Ovary (tissue), 9 donors: ENCODE results near the gene CPXM1. TPM values are rescaled to one million over a fixed set of nuclear protein-coding genes. Genes with fewer than 3 reads are reported as not detected.
A peak's percentile ranks its signal among the peaks of the same experiment; 100 is the strongest.

Source experiments
- DNase-seq, 5 donors: peaks; one replicate each; pipeline ENCODE4 v3.0.0-alpha.2; 2019 to 2020
- H3K27ac ChIP-seq, 2 donors: fragments of 200-600 bp; one replicate each; pipeline versions ENCODE4 v1.5.1 to v1.8.0; 2019 to 2022
- H3K27me3 ChIP-seq: fragments of 200-600 bp; one replicate; pipeline ENCODE4 v1.8.0; 2022
- H3K36me3 ChIP-seq: fragments of 200-600 bp; sonication (generic); one replicate; pipeline ENCODE4 v1.5.1; 2019
- H3K4me1 ChIP-seq: one replicate; pipeline ENCODE4 v1.8.1; 2013; ENCODE audit warnings: mild to moderate bottlenecking, moderate library complexity; ENCODE audit not compliant: insufficient read depth
- H3K4me3 ChIP-seq: fragments of 200-600 bp; sonication (generic); one replicate; pipeline ENCODE4 v1.5.1; 2017
- H3K9me3 ChIP-seq, 2 donors: fragments of 200-600 bp in 1 of 2; sonication (generic) in 1 of 2; one replicate each; pipeline versions ENCODE4 v1.5.1 to v1.8.1; 2013 to 2019; ENCODE audit warnings: mild to moderate bottlenecking in 1 of 2, moderate library complexity in 1 of 2
- EP300 ChIP-seq: sonication (generic); formaldehyde crosslinking; IDR thresholded peaks from one replicate; pipeline ENCODE4 v1.6.1; 2017; ENCODE audit warnings: antibody characterized with exemption
- POLR2A ChIP-seq: fragments of 450-650 bp; IDR thresholded peaks from one replicate; pipeline ENCODE4 v1.6.1; 2017; ENCODE audit warnings: antibody characterized with exemption, mild to moderate bottlenecking, moderate library complexity
- WGBS, 3 donors: extraction: QIAGEN DNeasy Blood & Tissue Kit in 1 of 3; methylation state at CpG; one replicate each; pipeline versions ENCODE4 v1.1.5 to v1.1.7; 2013 to 2017; 5-methylcytosine and 5-hydroxymethylcytosine counted together
- intact Hi-C, 4 donors: fragments of 100-400 bp; cut with DNase I; formaldehyde crosslinking; loops; one replicate each; pipeline versions ENCODE4 v1.11.0 to v1.15.1; 2022 to 2023
- polyA plus RNA-seq, 2 donors: library from polyadenylated mRNA; stranded (reverse); fragments of 200-250 nt in 1 of 2; fragments of 350-450 nt in 1 of 2; fragmentation: Illumina TruSeq in 1 of 2; extraction: RNeasy Lipid Tissue Mini Kit (QIAGEN cat#74804) in 1 of 2; gene quantifications; one replicate each; pipeline ENCODE4 v1.2.3, GENCODE V29; 2013 to 2014
- total RNA-seq, 7 donors: library from RNA; depleted of rRNA in 2 of 7; stranded (reverse); fragments of >200 nt in 2 of 7; fragmentation: NEBNext Ultra II Directional in 3 of 7; extraction: Animal tissue kit (Norgen Biotek cat#: 25700) in 3 of 7; gene quantifications; one replicate each; pipeline versions ENCODE4 v1.1.0 to v1.2.4, GENCODE V29; 2016 to 2023
- TF ChIP-seq, protein P1 (sequence below), 3 donors: fragments of 450-650 bp in 2 of 3; fragments of 200-600 bp in 1 of 3; IDR thresholded peaks; one replicate each; pipeline versions ENCODE4 v1.5.1 to v1.8.0; 2016 to 2022; ENCODE audit warnings: antibody characterized with exemption in 3 of 3, mild to moderate bottlenecking in 1 of 3
- donor health status: DM: no; HTN: no; CAD: no; lungs with moderate emphysema.
- donor health status: DM: no; HTN: no; CAD: no.
- donor health status: Bipolar disorder and iron deficiency.
- donor health status: DM: yes; HTN: yes; CAD: no.
- donor health status: DM: no; HTN: no; CAD: no.
- donor health status: DM: yes; HTN: yes; CAD: no.

Gene CPXM1
- total and polyA plus RNA-seq, 9 donors = 0.86 to 50.9 (median 28.1) TPM

DNA sequence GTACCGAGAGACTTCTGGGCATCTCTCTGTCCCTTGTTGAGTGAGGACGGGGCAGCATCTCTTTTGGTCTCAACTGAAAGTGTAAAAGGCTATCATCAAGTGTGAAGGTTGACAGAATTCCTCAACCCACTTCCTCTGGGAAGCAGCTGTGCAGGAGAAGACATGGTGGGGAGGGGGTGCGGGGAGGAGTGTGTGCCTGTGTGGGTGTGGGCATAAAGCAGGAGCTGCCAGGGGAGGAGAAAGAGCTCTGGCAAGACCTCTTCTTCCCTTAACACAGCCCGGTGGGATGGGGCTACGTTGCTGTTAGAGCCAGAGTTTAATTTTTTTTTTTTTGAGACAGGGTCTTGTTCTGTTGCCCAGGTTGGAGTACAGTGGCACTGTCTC is 31.8 kb downstream of the CPXM1 start:
- Histone ChIP-seq H3K9me3 (no peaks in the 10 kb centered on the region), H3K4me1 (peaks cover 8% of the 10 kb centered on the region), H3K27me3 (no peaks in the 10 kb centered on the region), H3K36me3 (no peaks in the 10 kb centered on the region), H3K4me3 (no peak overlapping the region), H3K27ac (no peak overlapping the region)
- intact Hi-C loops = no loop called here
- no peak for TF ChIP-seq POLR2A
- TF ChIP-seq EP300 = no peak
- TF ChIP-seq, protein P1, sequence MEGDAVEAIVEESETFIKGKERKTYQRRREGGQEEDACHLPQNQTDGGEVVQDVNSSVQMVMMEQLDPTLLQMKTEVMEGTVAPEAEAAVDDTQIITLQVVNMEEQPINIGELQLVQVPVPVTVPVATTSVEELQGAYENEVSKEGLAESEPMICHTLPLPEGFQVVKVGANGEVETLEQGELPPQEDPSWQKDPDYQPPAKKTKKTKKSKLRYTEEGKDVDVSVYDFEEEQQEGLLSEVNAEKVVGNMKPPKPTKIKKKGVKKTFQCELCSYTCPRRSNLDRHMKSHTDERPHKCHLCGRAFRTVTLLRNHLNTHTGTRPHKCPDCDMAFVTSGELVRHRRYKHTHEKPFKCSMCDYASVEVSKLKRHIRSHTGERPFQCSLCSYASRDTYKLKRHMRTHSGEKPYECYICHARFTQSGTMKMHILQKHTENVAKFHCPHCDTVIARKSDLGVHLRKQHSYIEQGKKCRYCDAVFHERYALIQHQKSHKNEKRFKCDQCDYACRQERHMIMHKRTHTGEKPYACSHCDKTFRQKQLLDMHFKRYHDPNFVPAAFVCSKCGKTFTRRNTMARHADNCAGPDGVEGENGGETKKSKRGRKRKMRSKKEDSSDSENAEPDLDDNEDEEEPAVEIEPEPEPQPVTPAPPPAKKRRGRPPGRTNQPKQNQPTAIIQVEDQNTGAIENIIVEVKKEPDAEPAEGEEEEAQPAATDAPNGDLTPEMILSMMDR (IDR thresholded peaks at IDR 0.05) = no peak
- 36 to 43% (median 39%) methylated on average over 5 of the region's 5 CpGs for WGBS, 3 donors
- DNase-seq = no peak

DNA sequence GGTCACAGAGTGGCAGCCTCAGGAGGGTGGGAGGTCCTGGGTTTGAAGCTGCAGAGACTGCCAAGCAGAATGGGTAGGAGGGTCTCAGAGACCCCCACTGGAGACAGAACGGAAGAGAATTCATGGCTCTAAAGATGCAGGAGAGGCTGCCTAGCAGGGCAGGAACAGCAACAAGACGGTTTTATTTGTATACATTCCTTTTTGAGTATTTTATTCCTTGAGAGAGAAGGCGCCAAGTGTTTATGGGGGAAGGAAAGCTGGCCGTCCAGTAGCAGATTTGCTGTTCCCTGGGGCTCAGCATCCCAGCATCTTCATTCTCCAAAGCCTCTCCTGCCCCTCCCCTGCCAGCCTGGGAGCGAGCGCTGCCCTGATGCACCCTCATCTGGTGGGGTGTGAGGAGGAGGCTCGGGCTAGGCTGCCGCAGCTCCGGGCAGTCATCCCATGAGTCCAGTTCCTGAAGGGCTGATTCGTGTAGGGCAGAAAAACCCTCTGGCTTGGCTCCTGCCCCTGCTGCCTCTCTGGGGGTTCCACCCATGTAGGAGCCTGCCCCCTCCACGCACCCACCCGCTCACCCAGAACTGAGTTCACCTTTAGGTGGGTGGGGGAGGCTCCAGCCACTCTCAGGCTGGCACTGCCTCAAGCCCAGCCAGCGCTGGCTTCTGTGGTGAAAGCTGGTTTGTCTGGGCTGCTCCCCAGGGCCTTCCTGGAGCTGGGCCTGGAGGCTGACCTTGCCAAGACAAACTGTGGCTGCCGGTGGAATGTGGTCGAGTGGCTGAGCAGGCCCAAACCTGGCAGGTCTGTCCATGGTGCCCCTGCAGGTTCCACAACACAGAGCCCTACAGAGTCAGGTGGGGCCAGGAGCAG is 32.4 kb downstream of the CPXM1 start:
- Histone ChIP-seq H3K27ac (no peak overlapping the region), H3K27me3 (no peaks in the 10 kb centered on the region), H3K36me3 (no peaks in the 10 kb centered on the region), H3K4me3 (no peak overlapping the region), H3K9me3 (no peaks in the 10 kb centered on the region), H3K4me1 (peaks cover 8% of the 10 kb centered on the region)
- 10 to 18% (median 11%) methylated on average over 15 of the region's 15 CpGs for WGBS, 3 donors
- TF ChIP-seq, protein P1 (IDR thresholded peaks at IDR 0.05) = no peak
- no peak for TF ChIP-seq POLR2A
- no peak for TF ChIP-seq EP300
- intact Hi-C loops = no loop called here
- DNase-seq = peak in 1 of 5 donors; percentile 41

DNA sequence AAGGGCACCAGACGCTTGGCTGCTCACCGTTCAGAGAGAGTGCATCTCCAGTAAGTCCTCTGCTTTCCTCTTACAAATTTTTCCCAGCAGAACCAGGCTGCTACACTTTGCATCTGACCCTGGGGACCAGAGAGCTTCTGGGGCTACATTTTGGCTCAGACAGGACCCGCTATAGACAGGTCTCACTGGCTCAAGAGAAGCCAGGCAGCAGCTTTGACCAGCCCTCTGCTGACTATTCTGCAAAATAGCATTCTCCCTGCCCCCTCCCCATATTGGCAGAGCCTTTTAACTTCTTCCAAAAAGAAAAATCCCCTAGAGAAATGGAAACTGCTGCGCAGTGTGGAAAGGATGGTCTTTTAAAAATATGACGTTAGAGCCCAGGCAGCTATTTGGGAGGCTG is 37.2 kb downstream of the CPXM1 start:
- 13 to 27% (median 17%) methylated on average over 5 of the region's 5 CpGs for WGBS, 3 donors
- Histone ChIP-seq H3K4me3 (no peak overlapping the region), H3K9me3 (no peaks in the 10 kb centered on the region), H3K27ac (no peak overlapping the region), H3K4me1 (peaks cover 4% of the 10 kb centered on the region), H3K36me3 (no peaks in the 10 kb centered on the region), H3K27me3 (no peaks in the 10 kb centered on the region)
- intact Hi-C loops = no loop called here
- no peak for TF ChIP-seq EP300
- TF ChIP-seq, protein P1 (IDR thresholded peaks at IDR 0.05) = no peak
- TF ChIP-seq POLR2A = no peak
- no peak for DNase-seq

DNA sequence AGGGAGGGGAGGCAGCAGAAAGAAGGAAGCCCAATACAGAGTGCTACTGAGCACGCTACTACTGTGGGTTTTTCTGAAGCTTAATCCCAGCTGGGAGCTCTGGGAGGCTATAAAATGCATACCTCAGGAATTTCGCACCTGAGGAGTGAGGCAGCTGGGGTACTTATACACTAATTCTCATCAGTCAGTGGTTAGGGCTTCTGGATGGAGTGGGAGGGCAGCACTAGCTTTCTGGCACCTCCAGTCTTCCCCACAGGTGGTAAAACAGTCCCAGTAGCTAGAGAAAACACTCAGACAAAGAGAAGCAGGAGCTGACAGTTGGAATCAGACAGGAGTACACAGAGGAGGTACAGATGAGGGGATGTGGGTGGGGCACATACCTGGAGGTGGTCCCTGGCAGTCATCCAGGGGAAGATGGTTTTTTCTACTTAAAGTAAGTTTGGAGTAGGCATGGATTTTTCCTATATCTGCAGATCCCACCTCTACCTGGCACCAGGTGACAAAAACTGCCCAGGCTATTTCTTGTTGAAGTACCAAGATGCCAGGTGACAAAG is 37.8 kb downstream of the CPXM1 start:
- no peaks in the 10 kb centered on the region for H3K36me3 ChIP-seq
- intact Hi-C loops = no loop called here
- H3K4me3 ChIP-seq = no peak overlapping the region
- TF ChIP-seq EP300 = no peak
- no peak for TF ChIP-seq POLR2A
- TF ChIP-seq, protein P1 (IDR thresholded peaks at IDR 0.05) = no peak
- H3K4me1 ChIP-seq = no peaks in the 10 kb centered on the region
- no peaks in the 10 kb centered on the region for H3K9me3 ChIP-seq
- WGBS, 3 donors = 19 to 27% (median 23%) methylated on average over 2 of the region's 2 CpGs
- no peak for DNase-seq
- no peaks in the 10 kb centered on the region for H3K27me3 ChIP-seq
- H3K27ac ChIP-seq = no peak overlapping the region
